ENCODE results near the gene TMEFF2.

TMEFF2 gene

GRCh38 chr2:192010073-192010472, 184.7 kb downstream of the TMEFF2 start:
- no peak for DNase-seq (ENCODE audit: low spot score)

- DNase-seq (ENCODE audit: low spot score) = no peak
Observed at GRCh38 chr2:192007581-192008228, 187.0 kb downstream of the TMEFF2 start.

GRCh38 chr2:192005211-192005610, 189.5 kb downstream of the TMEFF2 start:
- no peak for DNase-seq (ENCODE audit: low spot score)

GRCh38 chr2:192004188-192004963, 190.4 kb downstream of the TMEFF2 start:
- no peak for DNase-seq (ENCODE audit: low spot score)

- no peak for DNase-seq (ENCODE audit: low spot score)
Observed at GRCh38 chr2:192002418-192002817, 192.3 kb downstream of the TMEFF2 start.

GRCh38 chr2:192000196-192000980, 194.3 kb downstream of the TMEFF2 start:
- DNase-seq (ENCODE audit: low spot score) = no peak

GRCh38 chr2:191999101-191999841, 195.5 kb downstream of the TMEFF2 start:
- DNase-seq (ENCODE audit: low spot score) = no peak

- no peak for DNase-seq (ENCODE audit: low spot score)
Observed at GRCh38 chr2:191995285-191995684, 199.4 kb downstream of the TMEFF2 start.

GRCh38 chr2:191994749-191995148, 200.0 kb downstream of the TMEFF2 start:
- no peak for DNase-seq (ENCODE audit: low spot score)

GRCh38 chr2:191991442-191991841, 203.3 kb downstream of the TMEFF2 start:
- no peak for DNase-seq (ENCODE audit: low spot score)

- no peak for DNase-seq (ENCODE audit: low spot score)
Observed at GRCh38 chr2:191985740-191986139, 209.0 kb downstream of the TMEFF2 start.

- DNase-seq (ENCODE audit: low spot score) = no peak
Observed at GRCh38 chr2:191983591-191983990, 211.1 kb downstream of the TMEFF2 start.

GRCh38 chr2:191983186-191983585, 211.5 kb downstream of the TMEFF2 start:
- DNase-seq (ENCODE audit: low spot score) = no peak

- no peak for DNase-seq (ENCODE audit: low spot score)
Observed at GRCh38 chr2:191981706-191982105, 213.0 kb downstream of the TMEFF2 start.

GRCh38 chr2:191980483-191980882, 214.2 kb downstream of the TMEFF2 start:
- no peak for DNase-seq (ENCODE audit: low spot score)

GRCh38 chr2:191979221-191979730, 215.5 kb downstream of the TMEFF2 start:
- DNase-seq (ENCODE audit: low spot score) = no peak

GRCh38 chr2:191977754-191978153, 217.0 kb downstream of the TMEFF2 start:
- DNase-seq (ENCODE audit: low spot score) = no peak

- DNase-seq (ENCODE audit: low spot score) = no peak
Observed at GRCh38 chr2:191976436-191976835, 218.3 kb downstream of the TMEFF2 start.

- no peak for DNase-seq (ENCODE audit: low spot score)
Observed at GRCh38 chr2:191974676-191975075, 220.1 kb downstream of the TMEFF2 start.

- DNase-seq (ENCODE audit: low spot score) = no peak
Observed at GRCh38 chr2:191970867-191971266, 223.9 kb downstream of the TMEFF2 start.

GRCh38 chr2:191968120-191968519, 226.6 kb downstream of the TMEFF2 start:
- DNase-seq (ENCODE audit: low spot score) = no peak

- no peak for DNase-seq (ENCODE audit: low spot score)
Observed at GRCh38 chr2:191965733-191966132, 229.0 kb downstream of the TMEFF2 start.
